ENCODE measurements around the gene KAT14. TPM values are rescaled to one million over a fixed set of nuclear protein-coding genes. Genes with fewer than 3 reads are reported as not detected.

KAT14 gene
- total RNA-seq, 4 donors from 2014 or later, result 6.5 to 11.8 (median 9.8) TPM

GRCh38 chr20:18164356-18164755, 26.7 kb downstream of the KAT14 start:
- TF ChIP-seq POLR2A (IDR thresholded peaks at IDR 0.05), result no peak
- TF ChIP-seq, protein P1, sequence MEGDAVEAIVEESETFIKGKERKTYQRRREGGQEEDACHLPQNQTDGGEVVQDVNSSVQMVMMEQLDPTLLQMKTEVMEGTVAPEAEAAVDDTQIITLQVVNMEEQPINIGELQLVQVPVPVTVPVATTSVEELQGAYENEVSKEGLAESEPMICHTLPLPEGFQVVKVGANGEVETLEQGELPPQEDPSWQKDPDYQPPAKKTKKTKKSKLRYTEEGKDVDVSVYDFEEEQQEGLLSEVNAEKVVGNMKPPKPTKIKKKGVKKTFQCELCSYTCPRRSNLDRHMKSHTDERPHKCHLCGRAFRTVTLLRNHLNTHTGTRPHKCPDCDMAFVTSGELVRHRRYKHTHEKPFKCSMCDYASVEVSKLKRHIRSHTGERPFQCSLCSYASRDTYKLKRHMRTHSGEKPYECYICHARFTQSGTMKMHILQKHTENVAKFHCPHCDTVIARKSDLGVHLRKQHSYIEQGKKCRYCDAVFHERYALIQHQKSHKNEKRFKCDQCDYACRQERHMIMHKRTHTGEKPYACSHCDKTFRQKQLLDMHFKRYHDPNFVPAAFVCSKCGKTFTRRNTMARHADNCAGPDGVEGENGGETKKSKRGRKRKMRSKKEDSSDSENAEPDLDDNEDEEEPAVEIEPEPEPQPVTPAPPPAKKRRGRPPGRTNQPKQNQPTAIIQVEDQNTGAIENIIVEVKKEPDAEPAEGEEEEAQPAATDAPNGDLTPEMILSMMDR (IDR thresholded peaks at IDR 0.05), result no peak
- H3K9me3 ChIP-seq, result no peaks in the 10 kb centered on the region
- peaks cover 0 to 31% (median 9%) of the 10 kb centered on the region in 3 donors for H3K4me1 ChIP-seq
- H3K27ac ChIP-seq, result peak overlapping the region in 1 of 4 donors; percentile 53
- intact Hi-C loops (cut with DNase I), result no loop called here
- no peaks in the 10 kb centered on the region for H3K27me3 ChIP-seq
- 29 to 63% methylated on average over 2 of the region's 2 CpGs for WGBS, 2 donors
- no peak overlapping the region for H3K4me3 ChIP-seq
- H3K36me3 ChIP-seq, result peaks cover 4 to 69% (median 7%) of the 10 kb centered on the region in 3 donors
- no peak for DNase-seq

GRCh38 chr20:18165553-18165952, 27.9 kb downstream of the KAT14 start:
- no peaks in the 10 kb centered on the region for H3K9me3 ChIP-seq
- H3K27me3 ChIP-seq, result no peaks in the 10 kb centered on the region
- peak overlapping the region; percentile 6 to 53 (median 49) for H3K27ac ChIP-seq
- no peak overlapping the region for H3K4me3 ChIP-seq
- WGBS, 2 donors, result 67 to 76% methylated on average over 3 of the region's 3 CpGs
- peaks cover 4 to 68% (median 7%) of the 10 kb centered on the region in 3 donors for H3K36me3 ChIP-seq
- intact Hi-C loops (cut with DNase I), result no loop called here
- H3K4me1 ChIP-seq, result peaks cover 0 to 31% (median 9%) of the 10 kb centered on the region in 3 donors
- no peak for DNase-seq
- TF ChIP-seq POLR2A (IDR thresholded peaks at IDR 0.05), result no peak
- TF ChIP-seq, protein P1 (IDR thresholded peaks at IDR 0.05), result no peak

GRCh38 chr20:18166241-18166881, 28.7 kb downstream of the KAT14 start:
- TF ChIP-seq POLR2A (IDR thresholded peaks at IDR 0.05), result no peak
- TF ChIP-seq, protein P1 (IDR thresholded peaks at IDR 0.05), result no peak
- Histone ChIP-seq H3K27me3 (no peaks in the 10 kb centered on the region), H3K4me3 (no peak overlapping the region), H3K36me3 (peaks cover 4 to 65% (median 7%) of the 10 kb centered on the region in 3 donors), H3K27ac (peak overlapping the region in 3 of 4 donors; percentile 21 to 71 (median 49)), H3K4me1 (peaks cover 0 to 31% (median 9%) of the 10 kb centered on the region in 3 donors), H3K9me3 (no peaks in the 10 kb centered on the region)
- intact Hi-C loops (cut with DNase I), result no loop called here
- 40 to 41% methylated on average over 5 of the region's 5 CpGs for WGBS, 2 donors
- DNase-seq, result no peak

GRCh38 chr20:18166950-18167349, 29.3 kb downstream of the KAT14 start:
- DNase-seq, result no peak
- WGBS, 2 donors, result 92 to 100% methylated on average over 1 of the region's 1 CpG
- intact Hi-C loops (cut with DNase I), result no loop called here
- Histone ChIP-seq H3K9me3 (no peaks in the 10 kb centered on the region), H3K36me3 (peaks cover 4 to 65% (median 7%) of the 10 kb centered on the region in 3 donors), H3K4me1 (peaks cover 0 to 31% (median 9%) of the 10 kb centered on the region in 3 donors), H3K27me3 (no peaks in the 10 kb centered on the region), H3K4me3 (no peak overlapping the region), H3K27ac (peak overlapping the region in 3 of 4 donors; percentile 38 to 71 (median 49))
- TF ChIP-seq POLR2A (IDR thresholded peaks at IDR 0.05), result no peak
- TF ChIP-seq, protein P1 (IDR thresholded peaks at IDR 0.05), result no peak

DNA sequence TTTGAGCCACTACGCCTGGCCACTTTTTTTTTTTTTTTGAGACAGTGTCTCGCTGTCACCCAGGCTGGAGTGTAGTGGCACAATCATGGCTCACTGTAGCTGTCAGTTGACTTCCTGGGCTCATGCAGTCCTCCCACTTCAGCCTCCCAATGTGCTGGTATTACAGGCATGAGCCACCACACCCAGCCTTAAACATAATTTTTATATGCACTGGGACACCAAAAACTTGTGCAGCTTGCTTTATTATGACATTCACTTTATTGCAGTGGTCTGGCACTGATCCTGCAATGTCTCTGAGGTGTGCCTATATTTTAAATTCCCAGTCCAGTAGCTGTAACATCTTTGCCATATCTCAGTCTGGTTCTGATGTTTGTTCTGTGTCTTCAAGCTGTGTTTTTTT, 34.7 kb downstream of the KAT14 start:
- intact Hi-C loops (cut with DNase I), result no loop called here
- Histone ChIP-seq H3K9me3 (no peaks in the 10 kb centered on the region), H3K36me3 (peaks cover 0 to 63% (median 0%) of the 10 kb centered on the region in 3 donors), H3K27me3 (no peaks in the 10 kb centered on the region), H3K27ac (no peak overlapping the region), H3K4me3 (no peak overlapping the region), H3K4me1 (no peaks in the 10 kb centered on the region)
- WGBS, 2 donors, result 93 to 100% methylated on average over 2 of the region's 2 CpGs
- TF ChIP-seq, protein P1 (IDR thresholded peaks at IDR 0.05), result no peak
- DNase-seq, result no peak
